HG02763 (cell line): ENCODE results near the gene DNAH3.
A peak's percentile ranks its signal among the peaks of the same experiment; 100 is the strongest.

Source experiments
- ATAC-seq: cut with Tn5 transposase; IDR thresholded peaks from one replicate; pipeline ENCODE4 v1.9.1; 2021; ENCODE audit warnings: mild to moderate bottlenecking, moderate library complexity; ENCODE audit not compliant: unreplicated experiment

Gene DNAH3

GRCh38 chr16:20916289-20916688, 234.4 kb downstream of the DNAH3 start:
- ATAC-seq, result no peak

GRCh38 chr16:20911361-20911760, 239.3 kb downstream of the DNAH3 start:
- ATAC-seq, result no peak

- ATAC-seq, result no peak
Observed at GRCh38 chr16:20910781-20911321, 239.8 kb downstream of the DNAH3 start.

- no peak for ATAC-seq
Observed at GRCh38 chr16:20906341-20907255, 244.0 kb downstream of the DNAH3 start.

- ATAC-seq, result no peak
Observed at GRCh38 chr16:20905576-20905975, 245.1 kb downstream of the DNAH3 start.

- ATAC-seq, result no peak
Observed at GRCh38 chr16:20904507-20905081, 246.1 kb downstream of the DNAH3 start.

- no peak for ATAC-seq
Observed at GRCh38 chr16:20903899-20904506, 246.6 kb downstream of the DNAH3 start.

- ATAC-seq, result no peak
Observed at GRCh38 chr16:20903116-20903898, 247.3 kb downstream of the DNAH3 start.

- ATAC-seq, result no peak
Observed at GRCh38 chr16:20902426-20902825, 248.2 kb downstream of the DNAH3 start.

GRCh38 chr16:20901436-20902112, 249.1 kb downstream of the DNAH3 start:
- ATAC-seq, result no peak

GRCh38 chr16:20901068-20901435, 249.6 kb downstream of the DNAH3 start:
- no peak for ATAC-seq

GRCh38 chr16:20900299-20901067, 250.2 kb downstream of the DNAH3 start, which contains the start of the genes DCUN1D3 and LYRM1:
Gene DCUN1D3 (minus strand): TSS chr16:20900358. CDS start chr16:20862538, 37,820 bp downstream.
Gene LYRM1 (plus strand): TSS chr16:20900771. CDS start chr16:20915556, 14,785 bp downstream.
- peak; percentile 76 for ATAC-seq

GRCh38 chr16:20899477-20900298, 251.0 kb downstream of the DNAH3 start:
- ATAC-seq, result no peak

- no peak for ATAC-seq
Observed at GRCh38 chr16:20899071-20899470, 251.6 kb downstream of the DNAH3 start.

- no peak for ATAC-seq
Observed at GRCh38 chr16:20897922-20898321, 252.7 kb downstream of the DNAH3 start.

- no peak for ATAC-seq
Observed at GRCh38 chr16:20897253-20897897, 253.3 kb downstream of the DNAH3 start.

- ATAC-seq, result no peak
Observed at GRCh38 chr16:20894388-20894787, 256.3 kb downstream of the DNAH3 start.
